Adipocyte (in vitro differentiated cells): ENCODE results near the gene E2F2.
"Not testable (repeated sequence)": the region's sequence is repeated elsewhere in the genome, so short reads cannot be mapped to it uniquely, and the experiment has no call there.

Experiments used
- DNase-seq: peaks from one replicate; pipeline ENCODE4 v3.0.0-alpha.2; 2015; ENCODE audit warnings: low read depth
- H3K27me3 ChIP-seq: replicated peaks from 2 replicates; pipeline ENCODE4 v1.7.0; 2013; ENCODE audit warnings: mild to moderate bottlenecking, low read length, moderate library complexity; ENCODE audit not compliant: control insufficient read depth, insufficient read depth
- H3K36me3 ChIP-seq: 2 replicates; pipeline ENCODE4 v1.7.0; 2013; ENCODE audit warnings: low read length, mild to moderate bottlenecking, moderate library complexity; ENCODE audit not compliant: control insufficient read depth, insufficient read depth, severe bottlenecking
- H3K4me1 ChIP-seq: 2 replicates; pipeline ENCODE4 v1.7.0; 2013; ENCODE audit warnings: mild to moderate bottlenecking, low read length, moderate library complexity; ENCODE audit not compliant: control insufficient read depth, insufficient read depth
- H3K4me3 ChIP-seq: 2 replicates; pipeline ENCODE4 v1.7.0; 2013; ENCODE audit warnings: mild to moderate bottlenecking, low read length, moderate library complexity
- H3K9ac ChIP-seq: 2 replicates; pipeline ENCODE4 v1.7.0; 2013; ENCODE audit warnings: mild to moderate bottlenecking, low read length, moderate library complexity
- H3K9me3 ChIP-seq: 2 replicates; pipeline ENCODE4 v1.7.0; 2013; ENCODE audit warnings: mild to moderate bottlenecking, low read length, moderate library complexity; ENCODE audit not compliant: control insufficient read depth

The E2F2 gene

GRCh38 chr1:23509896-23510295 lies 21.1 kb downstream of the E2F2 start:
- no peak for DNase-seq
- Histone ChIP-seq H3K9ac (no peak overlapping the region), H3K9me3 (no peaks in the 10 kb centered on the region), H3K36me3 (no peaks in the 10 kb centered on the region), H3K27me3 (no peaks in the 10 kb centered on the region), H3K4me3 (no peak overlapping the region), H3K4me1 (no peaks in the 10 kb centered on the region)

- H3K4me3 ChIP-seq, result no peak overlapping the region
- no peaks in the 10 kb centered on the region for H3K4me1 ChIP-seq
- no peaks in the 10 kb centered on the region for H3K9me3 ChIP-seq
- no peak for DNase-seq
- H3K36me3 ChIP-seq, result no peaks in the 10 kb centered on the region
- no peak overlapping the region for H3K9ac ChIP-seq
- H3K27me3 ChIP-seq, result no peaks in the 10 kb centered on the region
Measured at GRCh38 chr1:23506376-23507107, 24.5 kb downstream of the E2F2 start.

- H3K4me3 ChIP-seq, result no peak overlapping the region
- H3K4me1 ChIP-seq, result no peaks in the 10 kb centered on the region
- no peak for DNase-seq
- H3K27me3 ChIP-seq, result no peaks in the 10 kb centered on the region
- no peaks in the 10 kb centered on the region for H3K9me3 ChIP-seq
- no peaks in the 10 kb centered on the region for H3K36me3 ChIP-seq
- H3K9ac ChIP-seq, result no peak overlapping the region
Measured at GRCh38 chr1:23505851-23506250, 25.2 kb downstream of the E2F2 start.

- not testable (repeated sequence) for H3K9me3 ChIP-seq, H3K4me3 ChIP-seq, H3K9ac ChIP-seq, H3K4me1 ChIP-seq, DNase-seq, H3K36me3 ChIP-seq, H3K27me3 ChIP-seq
Measured at GRCh38 chr1:23504156-23504555, 26.9 kb downstream of the E2F2 start.

GRCh38 chr1:23502951-23503350 lies 28.1 kb downstream of the E2F2 start:
- no peaks in the 10 kb centered on the region for H3K9me3 ChIP-seq
- H3K4me3 ChIP-seq, result no peak overlapping the region
- DNase-seq, result no peak
- H3K4me1 ChIP-seq, result no peaks in the 10 kb centered on the region
- H3K9ac ChIP-seq, result no peak overlapping the region
- H3K36me3 ChIP-seq, result no peaks in the 10 kb centered on the region
- H3K27me3 ChIP-seq, result no peaks in the 10 kb centered on the region

- Histone ChIP-seq H3K36me3 (no peaks in the 10 kb centered on the region), H3K9me3 (no peaks in the 10 kb centered on the region), H3K4me3 (no peak overlapping the region), H3K9ac (no peak overlapping the region), H3K4me1 (peaks cover 3% of the 10 kb centered on the region), H3K27me3 (no peaks in the 10 kb centered on the region)
- no peak for DNase-seq
Measured at GRCh38 chr1:23500466-23500865, 30.6 kb downstream of the E2F2 start.

- peak overlapping the region; percentile 54 for H3K9ac ChIP-seq
- peaks cover 3% of the 10 kb centered on the region for H3K4me1 ChIP-seq
- H3K36me3 ChIP-seq, result no peaks in the 10 kb centered on the region
- no peak for DNase-seq
- H3K9me3 ChIP-seq, result no peaks in the 10 kb centered on the region
- H3K27me3 ChIP-seq, result no peaks in the 10 kb centered on the region
- H3K4me3 ChIP-seq, result no peak overlapping the region
Measured at GRCh38 chr1:23497777-23498439, 33.1 kb downstream of the E2F2 start.

GRCh38 chr1:23496490-23497181 lies 34.4 kb downstream of the E2F2 start:
- no peak for DNase-seq
- peaks cover 3% of the 10 kb centered on the region for H3K4me1 ChIP-seq
- no peak overlapping the region for H3K9ac ChIP-seq
- H3K27me3 ChIP-seq, result no peaks in the 10 kb centered on the region
- H3K4me3 ChIP-seq, result no peak overlapping the region
- no peaks in the 10 kb centered on the region for H3K36me3 ChIP-seq
- H3K9me3 ChIP-seq, result no peaks in the 10 kb centered on the region

- H3K4me1 ChIP-seq, H3K36me3 ChIP-seq, H3K4me3 ChIP-seq, H3K9me3 ChIP-seq, DNase-seq, H3K9ac ChIP-seq, H3K27me3 ChIP-seq: not testable (repeated sequence)
Measured at GRCh38 chr1:23494836-23495235, 36.2 kb downstream of the E2F2 start.

GRCh38 chr1:23492776-23493175 lies 38.3 kb downstream of the E2F2 start:
- H3K4me1 ChIP-seq, H3K4me3 ChIP-seq, H3K9ac ChIP-seq, H3K36me3 ChIP-seq, H3K27me3 ChIP-seq, DNase-seq, H3K9me3 ChIP-seq: not testable (repeated sequence)

- H3K36me3 ChIP-seq, result no peaks in the 10 kb centered on the region
- no peak overlapping the region for H3K9ac ChIP-seq
- no peak for DNase-seq
- no peaks in the 10 kb centered on the region for H3K27me3 ChIP-seq
- H3K4me3 ChIP-seq, result no peak overlapping the region
- H3K4me1 ChIP-seq, result no peaks in the 10 kb centered on the region
- no peaks in the 10 kb centered on the region for H3K9me3 ChIP-seq
Measured at GRCh38 chr1:23492132-23492720, 38.8 kb downstream of the E2F2 start.
